Activated T-cell treated with anti-CD3 and anti-CD28 coated beads, Interleukin-2, amount 50 U/mL, for 4 hours (primary cell): ENCODE data around the gene DPM2. TPM values are rescaled to one million over a fixed set of nuclear protein-coding genes. Genes with fewer than 3 reads are reported as not detected.

Experiments
- ATAC-seq, 2 donors: fragments of 200-7000 bp; cut with Tn5 transposase; one replicate each; pipeline ENCODE4 v1.10.0; 2021
- DNase-seq: peaks from one replicate; pipeline ENCODE4 v3.0.0-alpha.2; 2020
- H3K27me3 Mint-ChIP-seq: one replicate; pipeline ENCODE4 v1.8.0; 2021; ENCODE audit warnings: low read depth, mixed read lengths
- H3K36me3 Mint-ChIP-seq: one replicate; pipeline ENCODE4 v1.8.0; 2022; ENCODE audit warnings: mixed read lengths; ENCODE audit not compliant: insufficient read depth
- H3K4me1 Mint-ChIP-seq: one replicate; pipeline ENCODE4 v1.8.0; 2021; ENCODE audit warnings: low read depth, mixed read lengths
- H3K4me3 Mint-ChIP-seq: one replicate; pipeline ENCODE4 v1.8.0; 2021; ENCODE audit warnings: mild to moderate bottlenecking, moderate library complexity, mixed read lengths
- H3K9me3 Mint-ChIP-seq: one replicate; pipeline ENCODE4 v1.8.0; 2021; ENCODE audit warnings: mixed read lengths
- total RNA-seq, 3 donors: library from RNA; stranded (reverse); gene quantifications; one replicate each; pipeline ENCODE4 v1.2.1, GENCODE V29; 2021

Gene DPM2
- total RNA-seq, 3 donors from 2014 or later: 89.6 to 91.5 (median 89.9) TPM

GRCh38 chr9:127941062-127941960 lies 3.7 kb upstream of the DPM2 start:
- H3K4me3 Mint-ChIP-seq: no peak overlapping the region
- H3K36me3 Mint-ChIP-seq: peaks cover 12% of the 10 kb centered on the region
- DNase-seq (no peak), ATAC-seq (no peak)
- H3K4me1 Mint-ChIP-seq: peaks cover 30% of the 10 kb centered on the region
- no peaks in the 10 kb centered on the region for H3K27me3 Mint-ChIP-seq
- no peaks in the 10 kb centered on the region for H3K9me3 Mint-ChIP-seq

GRCh38 chr9:127940593-127940992 lies 2.9 kb upstream of the DPM2 start:
- no peaks in the 10 kb centered on the region for H3K27me3 Mint-ChIP-seq

GRCh38 chr9:127938298-127938690 lies 640 bp upstream of the DPM2 start:
- peaks cover 8% of the 10 kb centered on the region for H3K36me3 Mint-ChIP-seq

More at GRCh38 chr9:127940593-127940992, 2.9 kb upstream of the DPM2 start:
- ATAC-seq: no peak
- H3K4me1 Mint-ChIP-seq: peaks cover 35% of the 10 kb centered on the region
- H3K36me3 Mint-ChIP-seq: peaks cover 15% of the 10 kb centered on the region
- no peak for DNase-seq
- H3K9me3 Mint-ChIP-seq: no peaks in the 10 kb centered on the region
- no peak overlapping the region for H3K4me3 Mint-ChIP-seq

GRCh38 chr9:127937056-127937387 lies 632 bp downstream of the DPM2 start:
- Mint-ChIP-seq H3K36me3 (peaks cover 8% of the 10 kb centered on the region), H3K4me1 (peaks cover 38% of the 10 kb centered on the region), H3K27me3 (no peaks in the 10 kb centered on the region), H3K4me3 (peak overlapping the region; percentile 92), H3K9me3 (no peaks in the 10 kb centered on the region)
- ATAC-seq (no peak), DNase-seq (no peak)

More at GRCh38 chr9:127938298-127938690, 640 bp upstream of the DPM2 start:
- Mint-ChIP-seq H3K4me3 (peak overlapping the region; percentile 45), H3K9me3 (no peaks in the 10 kb centered on the region), H3K4me1 (peaks cover 37% of the 10 kb centered on the region), H3K27me3 (no peaks in the 10 kb centered on the region)
- DNase-seq (no peak), ATAC-seq (no peak)

- Mint-ChIP-seq H3K36me3 (peaks cover 8% of the 10 kb centered on the region), H3K4me3 (peak overlapping the region; percentile 92), H3K9me3 (no peaks in the 10 kb centered on the region), H3K4me1 (peaks cover 40% of the 10 kb centered on the region), H3K27me3 (no peaks in the 10 kb centered on the region)
- ATAC-seq (no peak), DNase-seq (no peak)
Observed at GRCh38 chr9:127936347-127936852, 1.3 kb downstream of the DPM2 start.

- Mint-ChIP-seq H3K4me3 (peak overlapping the region; percentile 92), H3K36me3 (peaks cover 8% of the 10 kb centered on the region), H3K27me3 (no peaks in the 10 kb centered on the region), H3K4me1 (peaks cover 46% of the 10 kb centered on the region), H3K9me3 (no peaks in the 10 kb centered on the region)
- DNase-seq (no peak), ATAC-seq (peak; percentile 17 to 18)
Observed at GRCh38 chr9:127935765-127936221, 1.9 kb downstream of the DPM2 start.

GRCh38 chr9:127934986-127935385 lies 2.7 kb downstream of the DPM2 start:
- peak overlapping the region; percentile 24 for H3K4me3 Mint-ChIP-seq
- peaks cover 49% of the 10 kb centered on the region for H3K4me1 Mint-ChIP-seq
- H3K9me3 Mint-ChIP-seq: no peaks in the 10 kb centered on the region
- H3K27me3 Mint-ChIP-seq: no peaks in the 10 kb centered on the region
- peaks cover 8% of the 10 kb centered on the region for H3K36me3 Mint-ChIP-seq
- DNase-seq: no peak
- ATAC-seq: no peak

GRCh38 chr9:127934248-127934647 lies 3.4 kb downstream of the DPM2 start:
- Mint-ChIP-seq H3K27me3 (no peaks in the 10 kb centered on the region), H3K4me1 (peaks cover 51% of the 10 kb centered on the region), H3K4me3 (peak overlapping the region; percentile 29), H3K9me3 (no peaks in the 10 kb centered on the region), H3K36me3 (peaks cover 8% of the 10 kb centered on the region)
- no peak for DNase-seq
- ATAC-seq: no peak

- DNase-seq: no peak
- Mint-ChIP-seq H3K4me1 (peaks cover 38% of the 10 kb centered on the region), H3K4me3 (peak overlapping the region; percentile 72)
Observed at GRCh38 chr9:127931092-127931881, 6.4 kb downstream of the DPM2 start.

GRCh38 chr9:127930231-127931091 lies 7.2 kb downstream of the DPM2 start, which contains the start of gene PIP5KL1:
Gene PIP5KL1, minus strand, starts transcription at chr9:127930777. Its CDS starts 25 bp downstream, at chr9:127930752.
- Mint-ChIP-seq H3K9me3 (no peaks in the 10 kb centered on the region), H3K36me3 (peaks cover 4% of the 10 kb centered on the region), H3K4me1 (peaks cover 29% of the 10 kb centered on the region), H3K4me3 (peak within 1 kb of the TSS; percentile 72), H3K27me3 (peaks cover 2% of the 10 kb centered on the region)
- ATAC-seq: peak; percentile 78 to 79
- DNase-seq: peak; percentile 54

More at GRCh38 chr9:127931092-127931881, 6.4 kb downstream of the DPM2 start:
- H3K9me3 Mint-ChIP-seq: no peaks in the 10 kb centered on the region
- ATAC-seq: peak; percentile 20 to 34
- H3K27me3 Mint-ChIP-seq: no peaks in the 10 kb centered on the region
- peaks cover 8% of the 10 kb centered on the region for H3K36me3 Mint-ChIP-seq

- Mint-ChIP-seq H3K27me3 (peaks cover 5% of the 10 kb centered on the region), H3K36me3 (peaks cover 2% of the 10 kb centered on the region), H3K4me3 (peak overlapping the region; percentile 72), H3K4me1 (peaks cover 26% of the 10 kb centered on the region), H3K9me3 (no peaks in the 10 kb centered on the region)
- no peak for ATAC-seq
- DNase-seq: no peak
Observed at GRCh38 chr9:127929625-127929979, 8.1 kb downstream of the DPM2 start.

GRCh38 chr9:127928676-127929624 lies 8.7 kb downstream of the DPM2 start:
- Mint-ChIP-seq H3K36me3 (peaks cover 2% of the 10 kb centered on the region), H3K27me3 (peaks cover 5% of the 10 kb centered on the region), H3K9me3 (no peaks in the 10 kb centered on the region), H3K4me3 (no peak overlapping the region), H3K4me1 (peaks cover 20% of the 10 kb centered on the region)
- ATAC-seq: no peak
- DNase-seq: no peak
